IMR-90 (cell line): Measurements from ENCODE around the gene OSMR. TPM values are rescaled to one million over a fixed set of nuclear protein-coding genes. Genes with fewer than 3 reads are reported as not detected.

Experiments used
- ATAC-seq: fragments of 200-7000 bp; cut with Tn5 transposase; 2 replicates; pipeline ENCODE4 v1.9.1; 2020; ENCODE audit warnings: low read depth, mild to moderate bottlenecking, moderate library complexity
- BruUV-seq: library from RNA; stranded (reverse); fragments of 400-500 nt; replicated peaks from 2 replicates; lab custom pipeline; 2021; lab: Mats Ljungman, UMichigan
- CTCF ChIA-PET: fragments of 300-600 bp; formaldehyde crosslinking; extraction: SDS; loops from one replicate; lab custom pipeline; 2021; ENCODE audit warnings: antibody characterized with exemption; lab: Yijun Ruan, JAX
- POLR2A ChIA-PET: fragments of 300-600 bp; sonication (Branson Sonifier 250); formaldehyde crosslinking; loops from one replicate; lab custom pipeline; 2022; ENCODE audit warnings: antibody characterized with exemption; ENCODE audit not compliant: unreplicated experiment; lab: Charles Lee
- DNase-seq: peaks from one replicate; pipeline ENCODE4 v3.0.0; 2013
- H2AFZ ChIP-seq: replicated peaks from 2 replicates; pipeline ENCODE3; 2013; ENCODE audit warnings: low read length, mild to moderate bottlenecking; ENCODE audit not compliant: poor library complexity
- H2AK5ac ChIP-seq: 2 replicates; pipeline ENCODE4 v1.6.1; 2013; ENCODE audit warnings: low read depth, low read length, inconsistent platforms
- H2AK9ac ChIP-seq: replicated peaks from 2 replicates; pipeline ENCODE3; 2013; ENCODE audit warnings: mild to moderate bottlenecking, low read depth, low read length, moderate library complexity; ENCODE audit not compliant: poor library complexity
- H2BK120ac ChIP-seq: 2 replicates; pipeline ENCODE4 v1.6.1; 2013; ENCODE audit warnings: low read depth, low read length, inconsistent platforms
- H2BK15ac ChIP-seq: 3 replicates; pipeline ENCODE4 v1.6.1; 2013; ENCODE audit warnings: low read depth, low read length, inconsistent platforms
- H2BK20ac ChIP-seq: 2 replicates; pipeline ENCODE4 v1.6.1; 2013; ENCODE audit warnings: low read depth, mild to moderate bottlenecking, inconsistent platforms, low read length, moderate library complexity
- H2BK5ac ChIP-seq: 2 replicates; pipeline ENCODE4 v1.6.1; 2013; ENCODE audit warnings: mild to moderate bottlenecking, low read depth, low read length, inconsistent platforms; ENCODE audit not compliant: poor library complexity, severe bottlenecking
- H3K14ac ChIP-seq: replicated peaks from 2 replicates; pipeline ENCODE4 v1.6.1; 2013; ENCODE audit warnings: low read depth, low read length, inconsistent platforms
- H3K18ac ChIP-seq: 2 replicates; pipeline ENCODE4 v1.6.1; 2013; ENCODE audit warnings: low read depth, low read length, control low read depth
- H3K23ac ChIP-seq: 2 replicates; pipeline ENCODE4 v1.6.1; 2013; ENCODE audit warnings: low read depth, low read length, inconsistent platforms
- H3K27ac ChIP-seq: 2 replicates; pipeline ENCODE4 v1.5.1; 2013; ENCODE audit warnings: mild to moderate bottlenecking, control low read depth, low read length; ENCODE audit not compliant: insufficient read depth
- H3K27me3 ChIP-seq: 2 replicates; pipeline ENCODE4 v1.6.1; 2013; ENCODE audit warnings: low read length; ENCODE audit not compliant: control insufficient read depth, insufficient read depth
- H3K36me3 ChIP-seq: 2 replicates; pipeline ENCODE4 v1.6.1; 2013; ENCODE audit warnings: low read length, mixed read lengths; ENCODE audit not compliant: control insufficient read depth, insufficient read depth
- H3K4ac ChIP-seq: 2 replicates; pipeline ENCODE4 v1.6.1; 2013; ENCODE audit warnings: low read depth, low read length, inconsistent platforms
- H3K4me1 ChIP-seq: 2 replicates; pipeline ENCODE4 v1.6.1; 2013; ENCODE audit warnings: low read length, mixed read lengths; ENCODE audit not compliant: control insufficient read depth, insufficient read depth
- H3K4me2 ChIP-seq: 2 replicates; pipeline ENCODE4 v1.6.1; 2013; ENCODE audit warnings: low read depth, mild to moderate bottlenecking, control low read depth, low read length, moderate library complexity
- H3K4me3 ChIP-seq: 2 replicates; pipeline ENCODE4 v1.5.1; 2013; ENCODE audit warnings: low read depth, mild to moderate bottlenecking, control low read depth, low read length, moderate library complexity; ENCODE audit not compliant: insufficient read depth
- H3K56ac ChIP-seq: 2 replicates; pipeline ENCODE4 v1.6.1; 2013; ENCODE audit warnings: low read length, inconsistent platforms; ENCODE audit not compliant: insufficient read depth; ENCODE audit errors: extremely low read depth
- H3K79me1 ChIP-seq, 2 experiments: 2 replicates each; pipeline ENCODE4 v1.6.1; 2013; ENCODE audit warnings: low read length in 2 of 2, inconsistent platforms in 1 of 2, low read depth in 1 of 2
- H3K9ac ChIP-seq: 2 replicates; pipeline ENCODE4 v1.6.1; 2013; ENCODE audit warnings: low read depth, low read length, control low read depth
- H3K9me1 ChIP-seq: 2 replicates; pipeline ENCODE4 v1.6.1; 2013; ENCODE audit warnings: low read length, inconsistent platforms; ENCODE audit not compliant: insufficient read depth
- H3K9me3 ChIP-seq: 2 replicates; pipeline ENCODE4 v1.6.1; 2013; ENCODE audit warnings: low read length; ENCODE audit not compliant: control insufficient read depth, insufficient read depth
- H4K20me1 ChIP-seq: 2 replicates; pipeline ENCODE4 v1.6.1; 2013; ENCODE audit warnings: low read length, inconsistent platforms; ENCODE audit not compliant: insufficient read depth
- H4K5ac ChIP-seq: 2 replicates; pipeline ENCODE4 v1.6.1; 2013; ENCODE audit warnings: mild to moderate bottlenecking, low read depth, low read length, control low read depth
- H4K8ac ChIP-seq, 2 experiments: 2 replicates each; pipeline ENCODE4 v1.6.1; 2013; ENCODE audit warnings: low read depth in 2 of 2, low read length in 2 of 2, control low read depth in 1 of 2, inconsistent platforms in 1 of 2
- H4K91ac ChIP-seq: 2 replicates; pipeline ENCODE4 v1.6.1; 2013; ENCODE audit warnings: low read depth, low read length, inconsistent platforms; ENCODE audit not compliant: insufficient read depth
- BHLHE40 ChIP-seq: fragments of 150-350 bp; IDR thresholded peaks from 2 replicates; pipeline ENCODE4 v1.6.1; 2016; ENCODE audit warnings: mild to moderate bottlenecking, low read depth, low read length
- CEBPB ChIP-seq: IDR thresholded peaks from 2 replicates; pipeline ENCODE4 v1.6.1; 2012; ENCODE audit warnings: low read depth, low read length, improper control_type of control experiment
- CHD1 ChIP-seq: IDR thresholded peaks from 2 replicates; pipeline ENCODE4 v1.6.1; 2012; ENCODE audit warnings: low read depth, low read length, improper control_type of control experiment
- FOS ChIP-seq: fragments of 150-350 bp; IDR thresholded peaks from 2 replicates; pipeline ENCODE4 v1.6.1; 2016; ENCODE audit warnings: low read depth, low read length
- MAFK ChIP-seq: IDR thresholded peaks from 2 replicates; pipeline ENCODE4 v1.6.1; 2012; ENCODE audit warnings: low read depth, low read length, improper control_type of control experiment
- MAZ ChIP-seq: IDR thresholded peaks from 2 replicates; pipeline ENCODE4 v1.6.1; 2012; ENCODE audit warnings: low read depth, mild to moderate bottlenecking, low read length, improper control_type of control experiment, moderate library complexity, borderline replicate concordance
- MXI1 ChIP-seq: IDR thresholded peaks from 2 replicates; pipeline ENCODE4 v1.6.1; 2012; ENCODE audit warnings: low read depth, mild to moderate bottlenecking, low read length, moderate library complexity, borderline replicate concordance
- NFE2L2 ChIP-seq: fragments of 150-350 bp; IDR thresholded peaks from 2 replicates; pipeline ENCODE4 v1.6.1; 2016; ENCODE audit warnings: low read depth, mild to moderate bottlenecking, low read length
- POLR2A ChIP-seq: IDR thresholded peaks from 2 replicates; pipeline ENCODE4 v1.6.1; 2012; ENCODE audit warnings: mild to moderate bottlenecking, low read depth, low read length
- RCOR1 ChIP-seq: IDR thresholded peaks from 2 replicates; pipeline ENCODE4 v1.6.1; 2012; ENCODE audit warnings: mild to moderate bottlenecking, low read length, improper control_type of control experiment; ENCODE audit not compliant: insufficient replicate concordance
- SMC3 ChIP-seq: fragments of 150-350 bp; IDR thresholded peaks from 2 replicates; pipeline ENCODE4 v1.6.1; 2016; ENCODE audit warnings: low read depth, mild to moderate bottlenecking, antibody characterized with exemption, low read length, moderate library complexity
- WGBS, 2 experiments: methylation state at CpG; one replicate each; pipeline versions ENCODE4 v1.1.5 to v1.1.7; 2013; ENCODE audit warnings: missing lambda C conversion rate in 2 of 2; ENCODE audit not compliant: insufficient read length in 1 of 2; ENCODE audit errors: extremely low coverage in 2 of 2; 5-methylcytosine and 5-hydroxymethylcytosine counted together
- dilution Hi-C: fragments of 300-500 bp; cut with HindIII; formaldehyde crosslinking; loops from one replicate; pipeline ENCODE4 v1.14.3; 2018; ENCODE audit warnings: low sequenced_read_pairs; ENCODE audit not compliant: unreplicated experiment
- in situ Hi-C: fragments of 300-500 bp; cut with MboI; formaldehyde crosslinking; loops from 3 replicates; pipeline ENCODE4 v1.14.3; 2019; ENCODE audit warnings: low sequenced_read_pairs, inconsistent platforms, mixed read lengths
- intact Hi-C: fragments of 100-400 bp; cut with micrococcal nuclease; formaldehyde crosslinking; loops from 2 replicates; pipeline ENCODE4 v1.10.0; 2022
- polyA plus RNA-seq, 3 experiments: library from polyadenylated mRNA; depleted of rRNA; stranded (reverse); fragments of >200 nt; gene quantifications; 2 replicates each; pipeline ENCODE4 v1.2.3, GENCODE V29; 2012; ENCODE audit warnings: low replicate concordance in 1 of 3
- total RNA-seq: library from RNA; depleted of rRNA; stranded (reverse); fragments of >200 nt; gene quantifications from 2 replicates; pipeline ENCODE4 v1.2.3, GENCODE V29; 2012
- TF ChIP-seq, protein P1 (sequence below): fragments of 150-350 bp; IDR thresholded peaks from 2 replicates; pipeline ENCODE4 v1.6.1; 2016; ENCODE audit warnings: low read depth, mild to moderate bottlenecking, low read length, moderate library complexity, borderline replicate concordance
- TF ChIP-seq, protein P2 (sequence below): conservative IDR thresholded peaks from 2 replicates; pipeline ENCODE4 v1.5.1; 2012; ENCODE audit warnings: mild to moderate bottlenecking, low read depth, low read length, improper control_type of control experiment

The OSMR gene
- total and polyA plus RNA-seq, 2 of the 4 experiments (the other 2 are of a cell fraction) = 41.6 to 48.7 TPM

GRCh38 chr5:38953426-38954012 lies 107.7 kb downstream of the OSMR start:
- no peak overlapping the region for H2AK5ac ChIP-seq
- POLR2A ChIA-PET = no interaction called here
- H3K56ac ChIP-seq = no peak overlapping the region
- CTCF ChIA-PET = no interaction called here
- H4K8ac ChIP-seq = no peak overlapping the region
- H2BK20ac ChIP-seq = no peak overlapping the region
- in situ Hi-C loops (no loop called here), dilution Hi-C loops (no loop called here), intact Hi-C loops (no loop called here)
- WGBS, 2 experiments = no CpG with 5 or more reads among the region's 4 CpGs
- no TSS peak for BruUV-seq
- H3K4ac ChIP-seq = no peak overlapping the region
- no peaks in the 10 kb centered on the region for H3K9me1 ChIP-seq
- no peaks in the 10 kb centered on the region for H4K20me1 ChIP-seq
- H4K91ac ChIP-seq = no peak overlapping the region
- H3K23ac ChIP-seq = no peak overlapping the region
- H4K5ac ChIP-seq = no peak overlapping the region
- no peak overlapping the region for H3K18ac ChIP-seq
- H3K4me3 ChIP-seq = no peak overlapping the region
- H3K27ac ChIP-seq = no peak overlapping the region
- no peak overlapping the region for H3K4me2 ChIP-seq
- peaks cover 3 to 11% of the 10 kb centered on the region in 2 experiments; a peak in 1 of 4 replicates for H3K79me1 ChIP-seq
- TF ChIP-seq NFE2L2 (no peak), BHLHE40 (no peak), MXI1 (no peak), FOS (no peak), RCOR1 (no peak), SMC3 (no peak), CHD1 (no peak), MAFK (no peak), MAZ (no peak), POLR2A (no peak), CEBPB (no peak)
- TF ChIP-seq, protein P1, sequence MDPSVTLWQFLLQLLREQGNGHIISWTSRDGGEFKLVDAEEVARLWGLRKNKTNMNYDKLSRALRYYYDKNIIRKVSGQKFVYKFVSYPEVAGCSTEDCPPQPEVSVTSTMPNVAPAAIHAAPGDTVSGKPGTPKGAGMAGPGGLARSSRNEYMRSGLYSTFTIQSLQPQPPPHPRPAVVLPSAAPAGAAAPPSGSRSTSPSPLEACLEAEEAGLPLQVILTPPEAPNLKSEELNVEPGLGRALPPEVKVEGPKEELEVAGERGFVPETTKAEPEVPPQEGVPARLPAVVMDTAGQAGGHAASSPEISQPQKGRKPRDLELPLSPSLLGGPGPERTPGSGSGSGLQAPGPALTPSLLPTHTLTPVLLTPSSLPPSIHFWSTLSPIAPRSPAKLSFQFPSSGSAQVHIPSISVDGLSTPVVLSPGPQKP = no peak
- TF ChIP-seq, protein P2, sequence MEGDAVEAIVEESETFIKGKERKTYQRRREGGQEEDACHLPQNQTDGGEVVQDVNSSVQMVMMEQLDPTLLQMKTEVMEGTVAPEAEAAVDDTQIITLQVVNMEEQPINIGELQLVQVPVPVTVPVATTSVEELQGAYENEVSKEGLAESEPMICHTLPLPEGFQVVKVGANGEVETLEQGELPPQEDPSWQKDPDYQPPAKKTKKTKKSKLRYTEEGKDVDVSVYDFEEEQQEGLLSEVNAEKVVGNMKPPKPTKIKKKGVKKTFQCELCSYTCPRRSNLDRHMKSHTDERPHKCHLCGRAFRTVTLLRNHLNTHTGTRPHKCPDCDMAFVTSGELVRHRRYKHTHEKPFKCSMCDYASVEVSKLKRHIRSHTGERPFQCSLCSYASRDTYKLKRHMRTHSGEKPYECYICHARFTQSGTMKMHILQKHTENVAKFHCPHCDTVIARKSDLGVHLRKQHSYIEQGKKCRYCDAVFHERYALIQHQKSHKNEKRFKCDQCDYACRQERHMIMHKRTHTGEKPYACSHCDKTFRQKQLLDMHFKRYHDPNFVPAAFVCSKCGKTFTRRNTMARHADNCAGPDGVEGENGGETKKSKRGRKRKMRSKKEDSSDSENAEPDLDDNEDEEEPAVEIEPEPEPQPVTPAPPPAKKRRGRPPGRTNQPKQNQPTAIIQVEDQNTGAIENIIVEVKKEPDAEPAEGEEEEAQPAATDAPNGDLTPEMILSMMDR = no peak
- ATAC-seq (no peak), DNase-seq (no peak)
- H2AFZ ChIP-seq = no peak overlapping the region
- H2BK120ac ChIP-seq = no peak overlapping the region
- H3K14ac ChIP-seq = no peak overlapping the region
- no peaks in the 10 kb centered on the region for H3K27me3 ChIP-seq
- no peak overlapping the region for H2AK9ac ChIP-seq
- H2BK15ac ChIP-seq = no peak overlapping the region
- peaks cover 22% of the 10 kb centered on the region for H3K36me3 ChIP-seq
- H3K4me1 ChIP-seq = 0 out of 2 replicates have a peak, but pooled peaks cover 2% of the 10 kb centered on the region
- no peaks in the 10 kb centered on the region for H3K9me3 ChIP-seq
- H2BK5ac ChIP-seq = no peak overlapping the region
- H3K9ac ChIP-seq = no peak overlapping the region
